ENCODE data around the gene UBE4B. TPM values are rescaled to one million over a fixed set of nuclear protein-coding genes. Genes with fewer than 3 reads are reported as not detected.
"Not testable (repeated sequence)": the region's sequence is repeated elsewhere in the genome, so short reads cannot be mapped to it uniquely, and the experiment has no call there.

Gene UBE4B
- polyA plus RNA-seq, 1 donor: 61.1 TPM

DNA sequence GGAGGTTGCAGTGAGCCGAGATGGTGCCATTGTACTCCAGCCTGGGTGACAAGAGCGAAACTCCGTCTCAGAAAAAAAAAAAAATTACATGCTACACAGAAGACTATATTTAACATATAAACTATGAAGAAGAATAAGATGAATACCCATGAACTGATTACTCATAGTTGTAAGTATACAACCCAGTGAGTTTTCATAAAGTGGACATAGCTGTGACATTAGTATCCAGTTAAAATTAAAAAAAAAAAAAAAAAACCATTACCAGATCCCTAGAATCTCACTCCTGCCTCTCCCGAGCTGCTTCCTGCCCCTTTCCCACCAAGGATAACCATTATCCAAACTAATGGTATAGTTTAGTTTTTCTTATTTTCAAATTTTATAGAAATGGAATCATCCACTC is 37.4 kb downstream of the UBE4B start:
- no peak for DNase-seq

DNA sequence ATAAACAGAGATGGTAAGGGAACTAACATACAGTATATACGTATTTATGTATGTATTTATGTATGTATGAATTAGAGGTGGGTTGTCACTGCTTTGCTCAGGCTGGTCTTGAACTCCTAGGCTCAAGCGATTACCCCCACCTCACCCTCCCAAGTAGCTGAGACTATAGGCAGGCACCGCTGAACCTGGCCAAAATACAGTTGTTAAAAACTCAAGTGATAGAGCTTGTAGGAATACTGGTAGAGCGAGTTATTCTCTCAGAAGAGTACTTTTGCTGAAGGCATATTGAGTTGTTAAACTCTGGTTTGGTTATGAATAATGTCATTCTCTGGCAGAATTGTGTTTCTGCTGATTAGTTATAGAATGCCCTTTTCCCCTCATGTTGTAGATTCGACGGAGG is 38.9 kb downstream of the UBE4B start:
- DNase-seq: no peak

DNA sequence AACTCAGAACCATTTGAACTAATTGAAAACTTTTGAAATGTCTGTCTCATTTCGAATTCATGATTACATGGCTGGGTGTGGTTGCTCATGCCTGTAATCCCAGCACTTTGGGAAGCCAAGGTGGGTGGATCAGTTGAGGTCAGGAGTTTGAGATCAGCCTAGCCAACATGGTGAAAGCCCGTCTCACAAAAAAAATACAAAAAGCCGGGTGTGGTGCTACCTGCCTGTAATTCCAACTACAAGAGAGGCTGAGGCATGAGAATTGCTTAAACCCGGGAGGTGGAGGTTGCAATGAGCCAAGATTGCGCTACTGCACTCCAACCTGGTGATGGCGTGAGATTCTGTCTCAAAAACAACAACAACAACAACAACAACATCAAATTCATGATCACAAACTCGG is 40.6 kb downstream of the UBE4B start:
- not testable (repeated sequence) for DNase-seq

DNA sequence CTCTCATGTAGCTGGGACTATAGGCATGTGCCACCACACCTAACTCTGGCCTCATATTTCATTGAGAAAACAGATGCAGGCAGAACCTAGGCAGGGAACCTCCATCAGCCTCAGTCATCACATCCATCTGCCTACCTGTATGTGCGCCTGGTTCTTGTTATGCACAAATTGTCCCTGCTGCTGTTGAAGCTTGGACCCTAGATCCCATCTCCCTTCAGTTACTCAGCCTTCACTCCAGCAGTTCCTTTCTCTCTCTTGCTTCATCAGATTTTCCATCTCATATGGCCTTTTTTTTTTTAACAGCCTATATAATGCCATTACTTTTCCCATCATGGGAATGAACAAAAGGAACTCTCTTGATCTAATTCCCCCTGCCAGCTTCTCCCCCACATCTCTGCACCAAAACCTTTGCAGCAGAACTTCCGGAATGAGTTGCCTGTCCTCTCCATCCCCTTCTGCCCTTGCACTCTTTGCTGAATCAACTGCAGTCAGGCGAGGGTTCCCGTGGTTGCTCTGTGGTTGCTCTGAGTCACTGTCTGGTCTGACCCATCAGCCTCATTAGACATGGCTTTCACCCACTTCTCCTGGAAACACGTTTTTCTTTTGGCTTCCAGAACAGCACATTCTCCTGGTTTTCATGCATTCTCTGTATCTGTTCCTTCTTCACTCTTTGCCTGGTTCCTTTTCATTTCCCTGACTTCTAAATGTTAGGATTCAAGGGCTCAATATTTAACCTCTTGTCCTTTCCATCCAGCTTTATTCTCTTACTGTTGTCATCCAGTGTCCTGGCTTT is 41.5 kb downstream of the UBE4B start:
- DNase-seq: no peak

DNA sequence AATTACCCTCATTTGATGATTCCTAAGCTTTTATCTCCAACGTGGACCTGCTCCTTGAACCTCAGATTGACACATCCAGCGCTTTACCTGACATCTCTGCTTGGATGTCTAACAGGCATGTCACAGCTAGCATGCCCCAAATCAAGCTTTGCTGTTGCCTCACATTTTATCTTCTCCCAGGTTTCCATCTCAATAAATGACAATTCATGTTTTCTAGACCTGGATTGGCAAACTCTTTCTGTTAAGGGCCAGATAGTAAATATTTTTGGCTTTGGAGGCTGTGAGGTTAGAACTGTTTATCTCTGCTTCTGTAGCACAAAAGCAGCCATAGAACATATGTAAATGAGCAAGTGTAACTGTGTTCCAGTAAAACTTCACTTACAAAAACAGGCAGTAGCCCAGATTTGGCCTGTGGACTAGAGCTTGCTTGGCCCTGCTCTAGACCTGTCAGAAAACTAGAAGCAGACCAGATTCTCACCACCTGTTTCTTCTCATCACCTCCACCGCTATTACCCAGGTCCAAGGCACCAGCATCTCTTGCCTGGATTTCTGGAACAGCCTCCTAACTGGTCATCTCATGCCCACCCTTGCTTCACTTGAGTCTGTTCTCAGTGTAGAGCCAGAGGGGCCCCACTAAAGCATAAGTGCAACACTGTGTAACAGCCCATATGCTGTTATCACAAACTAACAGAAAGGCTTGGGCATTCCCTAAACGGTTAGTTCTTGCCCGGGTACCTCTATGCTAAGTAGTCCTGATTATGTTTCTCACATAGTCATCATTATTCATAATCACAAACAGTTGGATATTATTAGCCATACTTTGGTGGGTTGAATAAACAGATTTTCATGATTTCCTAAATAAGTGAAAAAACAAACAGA is 42.3 kb downstream of the UBE4B start:
- DNase-seq: no peak

DNA sequence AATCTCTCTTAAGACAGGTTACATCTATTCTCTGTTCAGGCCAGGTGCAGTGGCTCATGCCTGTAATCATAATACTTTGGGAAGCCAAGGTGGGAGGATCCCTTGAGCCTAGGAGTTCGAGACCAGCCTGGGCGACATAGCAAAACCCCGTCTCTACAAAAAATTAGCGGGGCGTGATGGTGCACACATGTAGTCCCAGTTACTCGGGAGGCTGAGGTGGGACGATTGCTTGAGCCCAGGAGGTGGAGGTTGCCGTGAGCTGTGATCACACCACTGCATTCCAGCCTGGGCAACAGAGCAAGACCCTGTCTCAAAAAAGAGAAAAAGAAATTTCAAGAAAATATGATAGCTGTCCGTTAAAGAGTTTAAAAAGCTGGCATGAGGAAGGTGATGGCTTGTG is 43.0 kb downstream of the UBE4B start:
- no peak for DNase-seq

DNA sequence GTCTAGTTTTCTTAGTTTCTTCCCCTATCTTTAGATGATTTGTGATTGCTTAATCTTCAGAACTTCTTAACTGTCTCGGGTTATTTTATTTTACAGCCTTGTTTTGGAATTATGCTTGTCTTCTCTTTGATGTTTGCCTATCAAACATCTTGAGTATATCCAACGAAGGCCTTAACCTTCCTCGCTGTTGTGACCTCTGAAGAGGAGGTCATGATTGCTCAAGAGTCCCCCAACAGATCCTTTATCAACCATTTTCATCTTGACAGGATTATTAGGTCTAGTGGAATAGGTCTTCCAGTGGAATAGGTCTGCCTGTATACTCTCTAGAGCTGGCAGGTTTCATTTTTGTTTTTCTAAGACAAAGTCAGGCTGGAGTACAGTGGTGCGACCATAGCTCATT is 45.7 kb downstream of the UBE4B start:
- DNase-seq: no peak

DNA sequence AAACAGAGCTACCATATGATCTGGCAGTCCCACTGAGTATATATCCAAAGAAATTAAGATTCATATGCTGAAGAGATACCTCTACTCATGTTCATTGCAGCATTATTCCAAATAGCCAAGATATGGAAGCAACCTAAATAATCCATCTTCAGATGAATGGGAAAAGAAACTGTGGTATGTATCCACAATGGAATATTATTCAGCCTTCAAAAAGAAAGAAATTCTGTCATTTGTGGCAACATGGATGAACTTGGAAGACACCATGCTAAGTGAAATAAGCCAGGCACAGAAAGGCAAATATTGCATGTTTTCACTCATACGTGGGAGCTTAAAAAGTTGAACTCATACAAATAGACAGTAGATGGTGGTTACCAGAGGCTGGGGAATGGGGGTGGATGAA is 47.8 kb downstream of the UBE4B start:
- DNase-seq: no peak

DNA sequence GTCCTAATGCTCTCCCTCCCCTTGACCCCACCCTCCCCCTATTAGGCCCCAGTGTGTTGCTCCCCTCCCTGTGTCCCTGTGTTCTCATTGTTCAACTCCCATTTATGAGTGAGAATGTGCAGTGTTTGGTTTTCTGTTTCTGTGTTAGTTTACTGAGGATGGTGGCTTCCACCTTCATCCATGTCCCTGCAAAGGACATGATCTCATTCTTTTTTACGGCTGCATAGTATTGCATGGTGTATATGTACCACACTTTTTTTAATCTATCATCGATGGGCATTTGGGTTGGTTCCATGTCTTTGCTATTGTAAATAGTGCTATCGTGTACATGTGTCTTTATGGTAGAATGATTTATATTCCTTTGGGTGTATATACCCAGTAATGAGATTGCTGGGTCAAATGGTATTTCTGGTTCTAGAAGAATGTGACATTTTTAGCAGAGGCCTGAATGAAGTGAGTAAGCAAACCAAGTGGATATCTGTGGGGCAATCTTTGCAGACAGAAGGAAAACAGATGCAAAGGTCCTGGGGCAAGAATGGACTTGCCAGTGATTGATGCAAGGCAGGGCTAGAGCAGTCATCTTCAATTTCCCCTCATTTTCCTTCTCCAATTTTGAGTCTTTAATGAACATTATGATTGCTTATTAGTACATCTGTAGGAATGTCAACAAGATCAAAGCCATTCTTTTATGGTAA is 50.2 kb downstream of the UBE4B start:
- DNase-seq: no peak

DNA sequence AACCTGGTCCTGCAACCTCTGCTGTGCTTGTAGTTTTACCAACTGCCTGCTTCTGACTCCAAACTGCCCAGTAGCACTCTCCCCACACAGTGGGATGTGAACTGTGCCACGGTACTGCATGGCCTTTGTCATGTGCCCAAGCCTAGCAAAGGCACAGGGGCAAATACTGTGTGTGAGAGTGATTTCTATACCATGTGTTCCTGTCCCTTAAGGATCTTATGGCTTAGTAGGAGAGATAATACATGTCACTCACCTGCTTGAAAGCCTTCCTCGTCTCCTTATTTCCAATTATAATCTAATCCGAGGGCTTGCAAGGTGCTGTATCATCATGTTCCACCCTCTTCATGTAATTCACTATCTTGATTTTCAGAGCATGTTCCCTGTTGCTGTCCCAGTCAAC is 51.3 kb downstream of the UBE4B start:
- no peak for DNase-seq

DNA sequence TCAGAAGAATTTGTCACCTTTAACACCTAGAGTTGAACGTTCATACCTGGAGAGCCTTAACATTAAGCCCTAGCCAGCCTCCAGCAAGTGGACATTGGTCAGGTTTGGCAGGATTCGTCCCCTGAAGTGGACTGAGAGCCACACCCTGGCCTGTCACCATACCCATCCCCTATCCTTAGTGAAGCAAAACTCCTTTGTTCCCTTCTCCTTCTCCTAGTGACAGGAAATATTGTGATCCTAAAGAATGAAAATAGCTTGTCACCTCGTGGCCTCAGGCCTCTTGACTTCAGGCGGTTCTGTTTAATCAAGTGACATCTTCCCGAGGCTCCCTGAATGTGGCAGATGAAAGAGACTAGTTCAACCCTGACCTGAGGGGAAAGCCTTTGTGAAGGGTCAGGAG is 52.3 kb downstream of the UBE4B start:
- no peak for DNase-seq

DNA sequence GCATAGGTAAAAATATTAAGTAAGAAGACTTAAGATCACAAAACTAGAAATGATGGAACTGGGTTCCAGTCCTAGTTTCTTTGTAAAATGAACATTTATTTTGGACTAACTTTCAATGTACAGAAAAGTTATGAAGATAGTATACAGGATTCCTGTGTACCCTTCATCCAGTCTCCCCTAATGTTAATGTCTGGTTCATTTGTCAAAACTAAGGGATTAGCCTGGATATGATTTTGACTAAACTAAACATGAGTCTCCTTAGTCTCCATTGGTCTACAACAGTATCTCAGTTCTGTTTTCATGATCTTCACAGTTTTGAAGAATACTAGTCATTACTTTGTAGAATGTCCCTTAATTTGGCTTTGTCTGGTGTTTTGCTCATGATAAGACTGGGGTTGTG is 54.5 kb downstream of the UBE4B start:
- DNase-seq: no peak

DNA sequence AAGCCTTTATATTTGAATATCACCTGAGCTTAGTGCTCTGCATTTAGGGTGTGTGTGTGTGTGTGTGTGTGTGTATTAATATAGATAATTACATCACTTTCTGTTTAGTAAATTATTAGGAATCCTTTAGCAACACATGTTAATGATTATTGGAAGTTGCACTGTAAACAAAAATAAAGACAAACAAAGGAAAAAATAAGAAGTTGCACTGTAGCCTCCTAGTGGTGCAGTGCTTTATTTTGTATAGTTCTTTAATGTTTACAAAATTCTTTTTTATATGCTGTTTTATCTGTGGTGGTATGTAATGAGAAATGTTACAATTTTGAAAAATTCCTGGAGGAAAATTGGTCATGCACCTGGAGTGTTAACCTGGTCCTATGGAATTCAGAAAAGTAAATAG is 69.2 kb downstream of the UBE4B start:
- no peak for DNase-seq

DNA sequence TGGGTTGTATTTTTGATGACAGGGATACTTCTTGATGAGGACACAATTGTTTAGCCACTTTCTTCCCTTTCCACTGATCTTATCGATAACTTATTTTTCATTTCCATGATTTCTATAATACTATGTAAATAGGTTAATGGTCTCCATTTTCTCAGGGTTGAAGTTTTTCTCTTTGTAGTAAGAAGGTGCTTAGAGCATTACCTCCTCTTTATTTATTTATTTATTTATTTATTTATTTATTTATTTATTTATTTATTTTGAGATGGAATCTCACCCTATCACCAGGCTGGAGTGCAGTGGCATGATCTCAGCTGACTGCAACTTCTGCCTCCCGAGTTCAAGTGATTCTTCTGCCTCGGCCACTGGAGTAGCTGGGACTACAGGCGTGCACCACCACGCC is 70.4 kb downstream of the UBE4B start:
- DNase-seq: no peak

DNA sequence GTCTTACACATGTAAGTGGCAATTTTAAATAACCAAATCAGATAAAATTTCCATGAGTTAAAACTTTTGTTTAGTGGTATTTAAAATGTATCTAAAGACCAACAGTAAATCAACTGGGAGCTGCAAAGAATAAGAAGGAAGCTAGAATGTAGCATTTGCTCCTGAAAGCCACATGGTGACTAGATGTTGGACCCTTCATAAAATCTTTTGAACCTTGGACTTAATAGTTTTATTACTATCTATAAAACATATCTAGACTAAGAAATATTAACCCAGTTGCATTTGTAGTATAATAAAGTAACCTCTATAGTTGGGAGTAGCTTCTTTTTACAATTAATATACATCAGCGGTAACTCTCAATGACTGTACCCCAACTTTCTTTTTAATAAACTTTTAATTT is 72.1 kb downstream of the UBE4B start:
- DNase-seq: no peak

DNA sequence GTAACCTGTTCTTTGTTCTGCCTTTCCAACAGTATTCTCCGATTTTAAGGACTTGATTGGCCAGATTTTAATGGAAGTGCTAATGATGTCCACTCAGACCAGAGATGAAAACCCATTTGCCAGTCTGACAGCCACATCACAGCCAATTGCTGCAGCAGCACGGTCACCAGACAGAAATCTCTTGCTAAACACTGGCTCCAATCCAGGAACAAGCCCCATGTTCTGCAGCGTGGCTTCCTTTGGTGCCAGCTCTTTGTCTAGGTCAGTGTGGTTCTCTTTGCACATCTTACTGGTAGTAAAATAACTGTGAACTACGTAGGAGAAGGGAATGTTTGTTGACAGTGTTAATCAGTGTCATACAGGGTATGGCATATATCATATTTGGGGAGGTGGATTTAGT is 72.7 kb downstream of the UBE4B start:
- DNase-seq: no peak

DNA sequence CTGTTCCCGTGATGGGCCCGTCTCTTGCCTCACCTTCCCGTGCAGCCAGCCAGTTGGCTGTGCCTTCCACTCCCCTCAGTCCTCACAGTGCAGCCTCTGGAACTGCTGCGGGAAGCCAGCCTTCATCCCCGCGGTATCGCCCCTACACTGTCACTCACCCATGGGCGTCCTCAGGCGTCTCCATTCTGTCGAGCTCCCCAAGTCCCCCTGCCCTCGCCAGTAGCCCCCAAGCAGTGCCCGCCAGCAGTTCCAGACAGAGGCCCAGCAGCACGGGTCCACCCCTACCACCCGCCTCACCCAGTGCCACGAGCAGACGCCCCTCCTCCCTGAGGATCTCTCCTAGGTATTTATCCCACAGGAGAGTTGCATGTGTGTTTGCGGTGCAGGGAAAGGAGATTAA is 73.5 kb downstream of the UBE4B start:
- no peak for DNase-seq

DNA sequence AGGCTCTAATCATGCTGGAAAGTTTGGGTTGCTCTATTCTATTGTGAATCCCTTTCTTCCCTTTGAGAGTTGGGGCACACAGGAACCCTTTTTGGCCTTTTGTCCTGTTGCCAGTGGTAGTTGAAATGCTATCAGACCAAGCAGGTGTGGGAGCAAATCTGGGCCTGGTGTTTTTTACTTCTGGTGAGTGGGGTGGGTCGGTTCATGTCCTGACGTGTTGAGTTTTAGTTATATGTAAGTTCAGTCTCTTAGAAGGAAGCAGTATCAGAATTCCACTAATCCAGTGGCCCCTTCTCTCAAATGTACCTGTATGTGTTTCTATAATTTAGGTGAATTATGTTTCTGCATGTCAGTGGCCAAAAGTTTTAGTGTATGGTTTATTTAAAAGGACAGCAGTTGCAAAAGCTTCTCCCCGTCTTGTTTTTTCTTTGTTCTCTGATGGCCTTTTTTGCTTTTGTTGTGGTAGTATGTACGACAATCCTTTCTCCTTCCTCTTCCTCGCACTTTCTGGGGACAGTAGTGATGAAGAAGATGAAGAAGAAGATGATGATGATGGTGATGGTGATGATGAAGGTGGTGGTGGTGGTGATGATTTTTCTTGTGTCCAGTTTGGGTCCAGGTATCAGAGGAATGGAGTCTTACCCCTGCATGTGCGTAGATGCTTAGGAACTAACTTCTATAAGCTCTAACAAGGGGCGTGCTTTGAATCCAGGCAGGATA is 74.2 kb downstream of the UBE4B start:
- DNase-seq: no peak

DNA sequence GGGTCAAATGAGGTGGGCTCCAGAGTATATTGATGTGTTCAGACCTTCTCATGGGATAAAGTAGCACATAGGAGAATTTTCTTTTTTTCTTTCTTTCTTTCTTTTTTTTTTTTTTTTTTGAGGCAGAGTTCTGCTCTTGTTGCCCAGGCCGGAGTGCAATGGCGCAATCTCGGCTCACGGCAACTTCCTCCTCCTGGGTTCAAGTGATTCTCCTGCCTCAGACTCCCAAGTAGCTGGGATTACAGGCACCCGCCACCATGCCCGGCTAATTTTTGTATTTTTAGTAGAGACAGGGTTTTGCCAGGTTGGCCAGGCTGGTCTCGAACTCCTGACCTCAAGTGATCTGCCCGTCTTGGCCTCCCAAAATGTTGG is 74.7 kb downstream of the UBE4B start:
- not testable (repeated sequence) for DNase-seq

DNA sequence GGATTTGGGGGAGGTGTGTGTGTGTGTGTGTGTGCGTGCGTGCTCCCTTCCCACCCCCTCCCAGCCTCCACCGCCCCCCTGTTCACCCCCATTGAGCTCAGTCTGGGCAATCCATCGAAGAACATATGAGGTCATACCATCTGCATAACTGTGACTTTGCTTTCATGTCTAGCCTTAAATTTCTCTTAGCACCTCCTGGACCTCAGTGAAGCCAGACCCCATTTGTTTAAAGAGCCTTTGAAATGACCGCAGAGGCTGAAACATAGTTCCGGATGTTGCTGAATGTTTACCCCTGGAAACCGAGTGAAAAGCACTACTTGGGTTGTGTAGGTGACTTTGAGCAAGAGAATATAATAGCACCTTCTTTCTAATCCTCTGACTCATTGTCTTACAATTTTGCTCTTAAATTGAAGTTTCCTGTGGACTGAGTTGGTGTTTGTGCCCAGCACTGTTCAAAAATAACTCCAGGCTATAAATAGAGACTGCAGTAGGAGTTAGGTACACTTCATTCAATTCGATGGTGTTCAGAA is 75.4 kb downstream of the UBE4B start:
- DNase-seq: no peak

DNA sequence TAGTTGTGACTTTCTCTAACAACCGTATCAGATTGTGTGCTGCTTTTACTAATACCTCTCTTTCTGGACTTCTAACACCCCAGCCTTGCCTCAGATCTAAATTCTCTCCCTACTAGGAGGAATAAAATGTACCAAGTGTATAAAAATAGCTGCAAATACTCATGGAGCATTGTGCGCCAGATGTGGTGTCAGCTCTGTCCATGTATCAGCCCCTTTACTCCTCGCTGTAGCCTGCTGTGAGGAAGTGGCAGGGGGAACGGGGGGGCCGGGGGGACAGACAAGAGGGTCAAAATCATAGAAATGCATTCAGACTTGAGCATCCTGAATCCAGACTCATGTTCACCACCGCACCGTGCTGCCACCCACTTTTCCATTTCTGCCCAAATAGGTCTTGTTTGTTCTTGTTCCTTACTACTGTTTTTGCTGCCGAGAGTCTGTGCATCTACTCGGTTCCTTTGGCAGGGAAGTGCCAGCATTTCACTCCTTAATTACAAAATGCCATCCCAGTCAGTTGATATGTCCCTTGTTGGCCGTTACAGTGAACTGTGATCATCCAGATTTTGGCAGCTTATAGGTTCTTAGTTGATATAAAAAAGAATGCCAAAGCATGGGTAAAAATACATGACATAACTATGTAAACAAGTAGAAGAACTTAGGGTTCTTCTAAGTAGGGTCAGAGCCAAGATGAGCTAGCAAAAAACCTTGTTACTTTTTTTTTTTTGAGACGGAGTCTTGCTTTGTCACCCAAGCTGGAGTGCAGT is 76.4 kb downstream of the UBE4B start:
- DNase-seq: no peak

All from left kidney (tissue), 2 donors.